GM21737 (cell line): Measurements from ENCODE around the gene MOSMO.
"Not testable (repeated sequence)": the region's sequence is repeated elsewhere in the genome, so short reads cannot be mapped to it uniquely, and the experiment has no call there.

Experiments
- ATAC-seq: cut with Tn5 transposase; IDR thresholded peaks from one replicate; pipeline ENCODE4 v1.9.1; 2021; ENCODE audit warnings: mild to moderate bottlenecking, moderate library complexity; ENCODE audit not compliant: unreplicated experiment

The MOSMO gene

GRCh38 chr16:22089910-22090309, 82.0 kb downstream of the MOSMO start:
- ATAC-seq: no peak

DNA sequence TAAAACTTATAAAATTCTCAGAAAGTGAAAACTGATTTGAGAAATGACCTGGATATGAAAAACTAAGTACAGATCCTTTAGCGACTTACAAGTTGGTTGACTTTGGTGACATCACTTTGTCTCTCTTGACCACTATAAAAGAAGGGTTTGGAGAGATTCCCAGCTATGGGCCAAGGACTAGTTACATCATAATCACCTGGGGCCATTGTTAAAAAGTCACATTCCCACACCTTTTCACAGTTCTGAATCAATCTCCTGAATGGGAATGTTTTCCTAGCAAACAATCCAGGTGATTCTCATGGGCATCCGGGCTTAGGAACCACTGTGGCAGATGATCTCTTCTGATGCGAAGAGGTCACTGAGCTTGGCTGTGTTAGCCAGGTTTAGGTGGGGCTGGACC, 83.8 kb downstream of the MOSMO start:
- no peak for ATAC-seq

- ATAC-seq: no peak
Measured at GRCh38 chr16:22092143-22092933, 84.4 kb downstream of the MOSMO start, which contains the start of gene VWA3A. Gene VWA3A, plus strand, starts transcription at chr16:22092541. Its CDS starts 97 bp downstream, at chr16:22092638.

DNA sequence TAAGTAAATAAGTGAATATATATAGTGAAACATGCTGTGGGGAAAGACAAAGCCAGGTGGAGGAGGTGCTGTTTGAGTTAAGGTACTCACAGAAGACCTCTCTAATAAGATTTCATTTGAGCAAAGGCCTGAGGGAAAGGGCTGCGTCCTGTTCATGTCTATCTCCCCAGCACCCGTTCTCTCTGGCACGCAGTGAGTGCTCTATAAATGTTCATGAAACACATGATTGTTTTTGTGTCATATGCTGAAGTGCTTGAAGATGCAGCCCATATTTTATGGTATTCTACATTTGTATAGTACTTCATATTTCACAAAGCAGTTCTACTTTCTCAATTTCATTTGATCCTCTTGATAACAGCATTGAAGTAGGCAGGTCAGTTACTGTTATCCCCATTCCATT, 85.4 kb downstream of the MOSMO start:
- ATAC-seq: no peak

- no peak for ATAC-seq
Measured at GRCh38 chr16:22093996-22094395, 86.1 kb downstream of the MOSMO start.

DNA sequence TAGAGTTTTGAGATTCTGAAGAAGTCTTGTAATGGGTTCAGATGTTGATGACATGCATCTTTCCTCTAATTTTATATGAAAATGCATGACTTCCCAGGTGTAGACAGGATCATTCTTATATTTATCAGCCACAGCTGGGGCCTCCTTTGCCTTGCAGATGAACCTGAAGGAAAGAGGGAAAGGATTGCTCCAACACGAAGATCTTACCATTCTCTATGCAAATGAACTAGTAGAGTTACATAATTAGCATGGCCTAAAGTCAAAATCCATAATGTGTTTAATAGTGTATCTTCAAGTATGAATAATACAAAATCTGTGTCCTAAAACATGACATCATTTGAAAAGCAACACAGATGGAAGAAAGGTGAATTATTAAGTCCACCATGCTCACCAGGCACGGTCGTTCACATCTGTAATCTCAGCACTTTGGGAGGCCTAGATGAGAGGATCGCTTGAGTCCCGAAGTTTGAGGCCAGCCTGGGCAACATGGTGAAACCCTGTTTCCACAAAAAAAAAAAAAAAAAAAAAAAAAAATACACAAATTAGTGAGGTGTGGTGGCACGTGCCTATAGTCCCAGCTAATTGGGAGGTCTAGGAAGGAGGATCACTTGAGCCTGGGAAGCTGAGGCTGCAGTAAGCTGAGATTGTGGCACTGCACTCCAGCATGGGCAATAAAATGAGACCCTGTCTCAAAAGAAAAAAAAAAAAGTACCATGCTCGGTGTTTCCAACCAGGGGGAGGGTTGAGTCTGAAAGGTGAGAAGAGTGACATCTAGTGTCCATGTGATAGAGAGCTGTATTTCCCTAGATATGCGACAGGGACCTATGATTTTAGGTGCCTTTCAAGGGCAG, 90.7 kb downstream of the MOSMO start:
- no peak for ATAC-seq

- no peak for ATAC-seq
Measured at GRCh38 chr16:22099256-22099975, 91.5 kb downstream of the MOSMO start.

DNA sequence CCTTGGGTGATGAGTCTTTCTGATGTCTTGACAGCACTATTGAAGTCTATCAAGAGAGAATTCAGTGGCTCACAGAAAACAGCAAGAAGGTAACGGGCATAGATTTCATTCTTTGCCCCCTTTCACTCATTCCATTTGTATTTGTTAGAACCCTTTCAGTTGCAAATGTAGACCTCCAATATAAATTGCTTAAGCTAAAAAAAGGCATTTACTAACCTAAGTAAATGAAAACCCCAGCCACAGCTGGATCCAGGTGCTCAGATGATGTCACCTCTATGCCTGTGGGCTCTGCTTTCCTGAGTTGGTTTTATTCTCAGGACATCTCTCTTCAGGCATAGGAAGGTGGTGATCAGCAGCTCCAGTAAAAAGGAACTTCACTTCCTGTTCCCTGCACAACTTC, 95.5 kb downstream of the MOSMO start:
- no peak for ATAC-seq

DNA sequence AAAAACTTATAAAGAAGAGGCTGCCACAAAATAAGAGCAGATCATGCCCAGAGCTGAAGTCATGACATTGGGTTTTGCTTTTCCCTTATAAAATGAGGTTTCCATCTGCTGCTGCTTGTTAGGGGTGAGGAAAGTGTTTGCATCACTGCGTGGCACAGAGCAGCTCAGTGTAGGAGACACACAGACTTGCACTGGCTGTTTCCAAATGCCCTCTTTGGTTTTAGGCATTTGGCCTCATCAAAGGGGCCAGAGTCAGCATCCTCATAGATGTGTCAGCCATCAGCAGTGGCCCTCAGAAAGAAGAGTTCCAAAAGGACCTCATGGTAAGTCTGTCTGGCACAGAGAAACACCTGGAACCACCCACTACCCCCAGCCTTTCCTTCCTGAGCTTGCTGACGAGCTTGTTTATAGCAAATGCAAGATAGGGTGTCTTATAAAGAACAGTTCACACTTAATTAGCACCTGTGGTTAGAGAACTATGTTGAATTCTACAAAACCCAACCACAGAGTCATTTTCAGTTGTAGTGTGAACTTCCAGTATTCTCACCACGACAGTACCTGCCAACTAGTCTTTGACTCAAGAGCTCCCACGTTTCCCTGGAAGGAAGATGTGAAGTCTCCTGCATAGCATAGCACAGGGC, 101.5 kb downstream of the MOSMO start:
- no peak for ATAC-seq

GRCh38 chr16:22111629-22112028, 103.7 kb downstream of the MOSMO start:
- ATAC-seq: not testable (repeated sequence)

DNA sequence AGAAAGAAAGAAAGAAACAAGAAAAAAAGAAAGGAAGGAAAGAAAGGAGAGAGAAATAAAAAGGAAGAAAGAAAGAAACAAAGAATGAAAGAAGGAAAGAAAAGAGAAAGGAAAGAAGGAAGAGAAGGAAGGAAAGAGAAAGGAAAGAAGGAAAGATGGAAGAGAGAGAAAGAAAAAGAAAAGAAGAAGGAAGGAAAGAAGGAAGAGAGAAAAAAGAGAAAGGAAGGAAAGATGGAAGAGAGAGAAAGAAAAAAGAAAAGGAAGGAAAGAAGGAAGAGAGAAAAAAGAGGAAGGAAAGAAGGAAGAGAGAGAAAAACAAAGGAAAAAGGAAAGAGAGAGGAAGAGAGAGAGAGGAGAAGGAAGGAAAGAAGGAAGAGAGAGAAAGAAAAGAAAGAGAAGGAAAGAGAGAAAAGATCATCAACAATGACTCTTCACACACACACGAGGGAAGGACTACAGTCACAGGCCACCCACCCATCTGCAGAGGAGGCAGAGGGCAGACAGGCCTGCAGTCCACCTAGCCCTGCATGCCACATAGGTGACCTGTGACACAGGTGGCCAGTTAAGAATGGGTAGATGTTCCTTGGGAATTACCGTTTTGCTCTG, 108.3 kb downstream of the MOSMO start:
- ATAC-seq: no peak

DNA sequence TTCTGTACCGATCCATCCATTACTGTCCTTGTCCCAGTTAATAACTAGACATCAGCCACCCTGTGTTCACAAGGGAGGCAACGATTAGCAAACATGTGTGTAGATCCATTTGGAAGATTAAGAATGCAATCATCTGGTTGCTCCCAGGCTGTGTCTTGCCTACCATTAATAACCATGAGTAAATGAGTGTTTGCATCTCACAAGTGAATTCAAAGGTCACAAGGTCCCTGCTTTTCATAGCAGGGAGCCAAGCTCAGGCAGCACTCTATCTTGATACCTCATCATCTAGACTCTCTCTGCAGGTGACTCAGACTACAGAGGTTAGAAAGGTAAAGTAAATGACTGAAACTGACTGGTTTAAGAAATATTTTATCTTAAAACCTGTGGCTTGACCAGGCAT, 109.7 kb downstream of the MOSMO start:
- no peak for ATAC-seq

DNA sequence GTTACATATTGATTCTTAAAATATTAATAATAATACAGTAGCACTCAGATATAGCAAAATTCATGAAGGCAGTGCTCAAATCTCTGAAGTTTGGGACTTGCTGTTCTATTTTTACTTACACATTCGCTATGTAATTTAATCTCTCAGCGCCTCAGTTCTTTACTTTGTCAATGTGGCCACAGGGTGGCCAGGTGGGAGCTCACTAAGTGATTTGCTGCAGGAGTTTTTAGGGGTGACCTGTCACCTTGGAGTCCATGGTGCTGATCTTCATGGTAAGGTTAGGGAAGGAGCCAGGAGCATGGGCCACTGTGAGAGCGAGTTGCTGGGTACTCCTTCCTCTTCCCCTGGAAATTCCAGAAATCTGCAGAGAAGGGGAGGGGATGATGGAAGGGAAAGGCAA, 112.5 kb downstream of the MOSMO start:
- no peak for ATAC-seq

- ATAC-seq: no peak
Measured at GRCh38 chr16:22122239-22122638, 114.3 kb downstream of the MOSMO start.

DNA sequence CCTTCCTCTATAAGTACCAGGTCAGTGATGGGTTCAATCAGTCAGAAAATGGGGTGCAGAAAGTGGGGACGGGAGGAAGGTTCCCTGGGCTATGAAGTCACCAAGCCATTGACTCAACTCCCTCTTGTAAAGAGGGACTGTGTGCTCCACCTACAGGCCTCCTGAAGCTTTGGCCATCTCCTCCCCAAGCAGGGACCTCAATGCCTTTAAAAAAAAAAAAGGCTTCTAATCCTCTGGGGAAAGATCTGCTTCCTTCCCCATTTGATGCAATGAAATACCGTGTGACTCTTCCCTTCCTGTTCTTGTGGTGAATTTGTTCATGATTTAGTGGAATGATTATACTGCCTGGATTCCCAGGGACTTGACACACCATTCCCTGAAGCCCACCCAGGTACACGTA, 115.2 kb downstream of the MOSMO start:
- no peak for ATAC-seq

DNA sequence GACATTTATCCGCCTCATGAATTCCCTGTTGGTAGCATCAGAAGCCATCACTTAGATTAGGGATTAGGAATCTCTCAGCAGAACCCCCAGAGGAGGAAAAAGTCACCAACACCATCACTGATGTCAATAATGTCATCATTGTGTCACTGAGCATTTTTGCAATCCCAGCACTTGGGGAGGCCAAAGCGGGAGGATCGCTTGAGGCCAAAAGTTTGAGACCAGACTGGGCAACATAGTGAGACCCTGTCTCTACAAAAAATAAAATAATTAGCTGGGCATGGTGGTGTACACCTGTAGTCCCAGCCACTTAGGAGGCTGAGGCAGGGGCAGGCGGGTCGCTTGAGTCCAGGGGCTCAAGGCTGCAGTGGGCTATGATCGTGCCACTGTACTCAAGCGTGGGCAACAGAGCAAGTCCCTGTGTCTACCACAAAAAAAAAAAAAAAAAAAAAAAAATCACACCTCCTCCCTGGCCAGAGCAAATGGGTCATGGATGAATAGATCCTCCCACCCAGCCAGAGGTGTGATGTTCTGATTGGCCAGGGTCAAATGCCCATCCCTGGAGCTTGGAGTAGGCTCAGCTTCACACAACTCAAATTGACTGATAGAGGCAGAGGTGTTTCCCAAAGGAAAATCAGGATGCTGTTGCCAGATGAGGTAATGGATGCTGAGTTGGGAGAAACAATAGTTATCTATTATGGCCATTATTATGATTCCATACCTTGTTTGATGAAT, 116.0 kb downstream of the MOSMO start:
- ATAC-seq: no peak

- ATAC-seq: no peak
Measured at GRCh38 chr16:22124583-22125284, 116.8 kb downstream of the MOSMO start.

GRCh38 chr16:22126037-22126558, 118.2 kb downstream of the MOSMO start:
- no peak for ATAC-seq

DNA sequence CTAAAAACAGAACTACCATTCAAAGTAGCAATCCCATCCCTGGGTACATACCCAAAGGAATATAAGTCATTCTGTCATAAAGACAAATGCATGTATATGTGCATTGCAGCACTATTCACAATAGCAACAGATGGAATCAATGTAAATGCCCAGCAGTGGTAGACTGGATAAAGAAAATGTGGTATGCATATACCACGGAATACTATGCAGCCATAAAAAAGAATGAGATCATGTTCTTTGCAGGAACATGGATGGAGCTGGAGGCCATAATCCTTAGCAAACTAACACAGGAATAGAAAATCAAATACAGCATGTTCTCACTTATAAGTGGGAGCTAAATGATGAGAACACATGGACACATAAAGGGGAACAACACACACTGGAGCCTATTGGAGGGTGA, 120.6 kb downstream of the MOSMO start:
- not testable (repeated sequence) for ATAC-seq
